ENCODE results near the gene UNKL.

UNKL gene

DNA sequence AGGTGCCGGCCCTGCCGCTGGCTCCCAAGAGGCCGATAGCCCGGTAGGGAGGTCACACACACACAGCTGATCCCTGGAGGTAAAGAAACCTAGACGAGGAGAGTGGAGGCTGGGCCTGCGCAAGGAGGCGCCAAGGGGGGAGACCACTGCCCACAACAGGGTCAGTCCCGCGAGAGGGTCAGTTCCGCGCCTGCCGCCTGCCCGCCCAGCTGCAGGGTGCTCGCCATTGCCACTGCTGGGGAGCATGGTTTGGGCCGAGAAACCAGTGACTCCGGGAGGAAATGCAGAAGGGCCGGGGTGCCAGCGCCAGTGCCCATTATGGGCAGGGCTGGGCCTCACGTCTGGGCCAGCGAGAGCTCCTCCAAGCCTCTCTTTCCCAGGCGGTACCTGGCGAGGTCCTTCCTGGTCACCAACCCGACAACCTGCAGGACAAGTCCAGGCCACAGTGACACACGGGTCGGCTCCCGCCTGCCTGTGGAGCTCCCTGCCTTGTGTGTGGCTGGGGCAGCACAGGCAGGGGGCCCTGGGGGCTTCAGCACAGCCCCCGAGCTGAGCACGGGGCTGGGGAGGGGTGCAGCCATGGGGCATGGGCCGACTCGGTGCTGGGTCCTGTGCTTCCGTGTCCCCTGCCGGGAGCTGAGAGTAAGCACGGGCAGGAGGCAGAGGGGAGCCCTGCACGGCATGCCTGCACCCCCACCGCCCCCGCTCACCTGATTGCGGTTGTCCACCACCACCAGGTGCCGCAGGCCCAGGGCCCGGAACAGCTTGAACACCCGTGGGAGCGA, 32.0 kb upstream of the UNKL start:
- Histone ChIP-seq H2AFZ (no peak overlapping the region), H3K9ac (no peak overlapping the region), H3K27me3 (ENCODE audit: control insufficient read depth, insufficient read depth, low read length) (no peaks in the 10 kb centered on the region), H3K36me3 (ENCODE audit: control insufficient read depth, insufficient read depth, low read length) (no peaks in the 10 kb centered on the region), H3K79me2 (no peaks in the 10 kb centered on the region), H3K9me3 (ENCODE audit: control insufficient read depth, low read length) (no peaks in the 10 kb centered on the region), H3K4me1 (no peaks in the 10 kb centered on the region), H3K27ac (no peak overlapping the region), H3K4me2 (ENCODE audit: low read length) (no peak overlapping the region), H3K4me3 (ENCODE audit: low read depth, low read length) (no peak overlapping the region)
- TF ChIP-seq, protein P1, sequence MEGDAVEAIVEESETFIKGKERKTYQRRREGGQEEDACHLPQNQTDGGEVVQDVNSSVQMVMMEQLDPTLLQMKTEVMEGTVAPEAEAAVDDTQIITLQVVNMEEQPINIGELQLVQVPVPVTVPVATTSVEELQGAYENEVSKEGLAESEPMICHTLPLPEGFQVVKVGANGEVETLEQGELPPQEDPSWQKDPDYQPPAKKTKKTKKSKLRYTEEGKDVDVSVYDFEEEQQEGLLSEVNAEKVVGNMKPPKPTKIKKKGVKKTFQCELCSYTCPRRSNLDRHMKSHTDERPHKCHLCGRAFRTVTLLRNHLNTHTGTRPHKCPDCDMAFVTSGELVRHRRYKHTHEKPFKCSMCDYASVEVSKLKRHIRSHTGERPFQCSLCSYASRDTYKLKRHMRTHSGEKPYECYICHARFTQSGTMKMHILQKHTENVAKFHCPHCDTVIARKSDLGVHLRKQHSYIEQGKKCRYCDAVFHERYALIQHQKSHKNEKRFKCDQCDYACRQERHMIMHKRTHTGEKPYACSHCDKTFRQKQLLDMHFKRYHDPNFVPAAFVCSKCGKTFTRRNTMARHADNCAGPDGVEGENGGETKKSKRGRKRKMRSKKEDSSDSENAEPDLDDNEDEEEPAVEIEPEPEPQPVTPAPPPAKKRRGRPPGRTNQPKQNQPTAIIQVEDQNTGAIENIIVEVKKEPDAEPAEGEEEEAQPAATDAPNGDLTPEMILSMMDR (IDR thresholded peaks at IDR 0.05) = no peak

DNA sequence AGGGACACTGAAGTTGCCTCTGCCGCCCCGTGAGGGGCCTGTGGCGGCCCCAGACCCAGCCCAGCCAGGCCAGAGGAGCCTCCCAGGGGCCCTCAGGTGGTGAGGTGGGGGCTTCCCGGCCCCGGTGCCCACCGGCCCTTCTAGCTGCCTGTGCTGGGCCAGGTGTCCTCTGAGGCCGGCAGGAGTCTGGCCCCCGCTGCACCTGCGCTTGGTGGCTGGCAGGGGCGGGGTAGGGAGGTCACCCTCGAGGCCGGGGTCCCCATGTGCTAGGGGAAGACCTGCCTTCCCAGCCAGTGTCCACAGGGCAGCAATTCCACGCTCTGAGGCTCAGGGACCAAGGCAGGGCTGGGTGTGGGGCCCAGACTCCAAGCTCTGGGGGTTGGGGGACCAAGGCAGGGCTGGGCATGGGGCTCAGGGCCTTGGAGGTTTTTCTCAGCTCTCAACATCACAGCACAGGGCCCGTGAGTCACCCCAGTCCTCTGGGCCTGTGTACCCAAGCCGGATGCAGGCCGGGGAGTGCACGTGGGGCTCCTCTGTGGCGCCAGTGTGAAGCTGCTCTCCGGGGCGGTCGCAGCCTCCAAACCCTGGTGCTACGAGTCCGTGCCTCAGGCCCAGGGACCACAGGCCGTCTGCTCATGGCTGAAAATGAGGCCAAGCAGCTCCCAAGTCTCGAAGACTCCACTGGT, 31.2 kb upstream of the UNKL start:
- TF ChIP-seq, protein P1 (IDR thresholded peaks at IDR 0.05) = no peak
- no peaks in the 10 kb centered on the region for H3K36me3 ChIP-seq (ENCODE audit: control insufficient read depth, insufficient read depth, low read length)
- no peak overlapping the region for H3K4me2 ChIP-seq (ENCODE audit: low read length)
- no peak overlapping the region for H3K9ac ChIP-seq
- no peaks in the 10 kb centered on the region for H3K79me2 ChIP-seq
- no peaks in the 10 kb centered on the region for H3K4me1 ChIP-seq
- H3K4me3 ChIP-seq (ENCODE audit: low read depth, low read length) = no peak overlapping the region
- H2AFZ ChIP-seq = no peak overlapping the region
- H3K27me3 ChIP-seq (ENCODE audit: control insufficient read depth, insufficient read depth, low read length) = no peaks in the 10 kb centered on the region
- H3K9me3 ChIP-seq (ENCODE audit: control insufficient read depth, low read length) = no peaks in the 10 kb centered on the region
- H3K27ac ChIP-seq = no peak overlapping the region

DNA sequence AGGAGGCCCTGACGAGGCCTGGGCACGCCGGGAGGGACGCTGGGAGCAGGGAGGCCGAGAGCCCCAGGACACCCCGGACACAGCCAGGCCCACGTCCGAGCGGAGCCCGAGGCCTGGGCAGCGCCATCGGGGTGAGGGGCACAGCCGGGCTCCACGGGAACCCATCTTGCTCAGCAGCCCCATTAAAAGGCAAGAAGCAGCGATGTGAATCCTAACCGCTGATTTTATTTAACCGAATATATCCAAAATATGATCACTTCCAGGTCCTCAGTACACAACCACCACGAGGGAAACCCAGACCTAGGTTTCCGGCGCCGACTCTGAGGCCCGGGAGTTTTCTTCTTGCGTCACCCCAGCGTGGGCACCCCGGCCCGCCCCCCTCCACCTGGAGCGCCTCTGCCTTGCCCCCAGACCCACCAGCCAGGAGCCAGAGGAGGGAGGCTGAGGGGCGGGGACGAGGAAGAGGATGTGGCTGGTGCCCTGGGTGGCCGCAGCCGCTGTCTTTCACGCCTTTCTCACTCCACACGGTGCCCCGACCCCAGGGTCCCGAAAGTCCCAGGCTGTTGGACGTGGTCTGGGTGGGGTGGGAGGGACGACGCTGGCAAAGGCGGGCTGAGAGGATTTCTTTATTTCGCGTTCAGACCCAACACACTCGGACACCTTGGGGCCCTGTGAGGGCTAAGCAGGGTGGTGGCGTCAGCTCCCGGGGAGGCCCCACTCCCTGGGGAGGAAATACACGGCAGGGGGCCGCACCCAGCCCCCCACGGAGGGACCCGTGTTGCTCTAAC, 30.4 kb upstream of the UNKL start:
- Histone ChIP-seq H2AFZ (no peak overlapping the region), H3K4me1 (no peaks in the 10 kb centered on the region), H3K4me2 (ENCODE audit: low read length) (no peak overlapping the region), H3K27ac (no peak overlapping the region), H3K36me3 (ENCODE audit: control insufficient read depth, insufficient read depth, low read length) (no peaks in the 10 kb centered on the region), H3K27me3 (ENCODE audit: control insufficient read depth, insufficient read depth, low read length) (no peaks in the 10 kb centered on the region), H3K4me3 (ENCODE audit: low read depth, low read length) (no peak overlapping the region), H3K79me2 (no peaks in the 10 kb centered on the region), H3K9ac (no peak overlapping the region), H3K9me3 (ENCODE audit: control insufficient read depth, low read length) (no peaks in the 10 kb centered on the region)
- TF ChIP-seq, protein P1 (IDR thresholded peaks at IDR 0.05) = no peak

DNA sequence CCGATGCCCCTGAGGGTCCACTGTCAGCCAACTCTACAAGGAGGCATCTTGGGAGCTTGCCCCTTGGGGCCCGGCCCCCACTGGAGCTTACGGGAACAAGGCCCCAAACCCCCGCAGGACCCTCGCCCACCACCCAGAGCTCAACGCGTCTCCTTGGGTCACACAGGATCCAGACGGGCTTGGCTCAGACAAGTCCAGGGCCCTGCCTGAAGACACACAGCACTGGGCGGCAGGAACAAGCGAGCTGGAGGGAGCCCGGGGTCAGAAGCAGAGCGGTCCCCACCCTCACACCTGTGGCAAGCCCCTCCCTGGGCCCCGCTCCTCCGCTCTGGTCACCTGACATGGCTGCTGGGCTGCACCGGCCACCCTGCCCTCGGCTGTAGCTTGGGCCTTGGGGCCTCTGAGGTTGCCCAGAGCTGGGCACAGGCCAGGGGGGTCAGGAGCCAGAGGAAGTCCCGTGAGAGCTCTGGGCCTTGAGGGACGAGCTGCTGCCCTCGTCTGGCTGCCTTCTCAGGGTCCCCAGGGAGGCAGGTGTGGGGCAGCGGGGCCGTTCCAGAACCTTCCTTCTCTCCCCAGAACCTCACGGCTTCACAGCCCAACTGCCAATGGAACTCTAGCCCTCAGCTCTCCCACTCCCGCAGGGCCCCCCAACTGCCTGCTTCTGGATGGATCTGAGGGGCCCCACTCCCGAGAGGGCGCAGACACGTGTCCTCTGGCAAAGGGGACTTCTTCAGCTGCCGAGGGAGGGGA, 29.7 kb upstream of the UNKL start, which contains the start of gene CCDC154:
TSS of gene CCDC154 (minus strand) at position 577 of the 750 bp plus-strand sequence. CDS start at position 343, 234 bp downstream.
- TF ChIP-seq, protein P1 (IDR thresholded peaks at IDR 0.05) = no peak

More for the DNA sequence above, 29.7 kb upstream of the UNKL start, which contains the start of gene CCDC154:
- H3K4me1 ChIP-seq = no peaks in the 10 kb centered on the region
- H3K9me3 ChIP-seq (ENCODE audit: control insufficient read depth, low read length) = no peaks in the 10 kb centered on the region
- H3K9ac ChIP-seq = no peak within 1 kb of the TSS
- H2AFZ ChIP-seq = no peak within 1 kb of the TSS
- no peaks in the 10 kb centered on the region for H3K79me2 ChIP-seq
- H3K27ac ChIP-seq = no peak within 1 kb of the TSS
- no peak within 1 kb of the TSS for H3K4me3 ChIP-seq (ENCODE audit: low read depth, low read length)
- no peaks in the 10 kb centered on the region for H3K36me3 ChIP-seq (ENCODE audit: control insufficient read depth, insufficient read depth, low read length)
- H3K27me3 ChIP-seq (ENCODE audit: control insufficient read depth, insufficient read depth, low read length) = no peaks in the 10 kb centered on the region
- no peak within 1 kb of the TSS for H3K4me2 ChIP-seq (ENCODE audit: low read length)

Measured in parathyroid adenoma (tissue), 2 donors.